AG20443 (cell line): ENCODE measurements around the gene CD84.
"Not testable (repeated sequence)": the region's sequence is repeated elsewhere in the genome, so short reads cannot be mapped to it uniquely, and the experiment has no call there.

Experiments
- DNase-seq: peaks from one replicate; pipeline ENCODE4 v3.0.0; 2012; ENCODE audit warnings: low spot score, mixed read lengths

The CD84 gene

DNA sequence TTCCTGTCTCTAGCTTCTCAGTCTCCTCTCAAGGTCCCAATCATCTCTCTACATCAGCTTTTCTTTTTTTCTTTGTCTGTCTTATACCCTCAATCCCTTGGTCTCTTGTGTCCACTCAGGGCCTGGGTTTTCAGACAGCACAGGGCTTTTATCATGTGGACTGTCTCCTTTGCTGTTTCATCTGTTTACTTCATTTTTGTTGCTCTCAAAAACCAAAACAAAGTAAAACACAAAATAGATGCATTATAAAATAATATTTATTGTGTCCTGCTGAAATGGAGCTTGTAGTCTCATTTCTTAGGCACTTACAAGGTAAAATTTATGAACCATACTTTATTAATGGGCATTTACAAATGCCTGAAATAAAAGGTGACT is 38.5 kb downstream of the CD84 start:
- no peak for DNase-seq

DNA sequence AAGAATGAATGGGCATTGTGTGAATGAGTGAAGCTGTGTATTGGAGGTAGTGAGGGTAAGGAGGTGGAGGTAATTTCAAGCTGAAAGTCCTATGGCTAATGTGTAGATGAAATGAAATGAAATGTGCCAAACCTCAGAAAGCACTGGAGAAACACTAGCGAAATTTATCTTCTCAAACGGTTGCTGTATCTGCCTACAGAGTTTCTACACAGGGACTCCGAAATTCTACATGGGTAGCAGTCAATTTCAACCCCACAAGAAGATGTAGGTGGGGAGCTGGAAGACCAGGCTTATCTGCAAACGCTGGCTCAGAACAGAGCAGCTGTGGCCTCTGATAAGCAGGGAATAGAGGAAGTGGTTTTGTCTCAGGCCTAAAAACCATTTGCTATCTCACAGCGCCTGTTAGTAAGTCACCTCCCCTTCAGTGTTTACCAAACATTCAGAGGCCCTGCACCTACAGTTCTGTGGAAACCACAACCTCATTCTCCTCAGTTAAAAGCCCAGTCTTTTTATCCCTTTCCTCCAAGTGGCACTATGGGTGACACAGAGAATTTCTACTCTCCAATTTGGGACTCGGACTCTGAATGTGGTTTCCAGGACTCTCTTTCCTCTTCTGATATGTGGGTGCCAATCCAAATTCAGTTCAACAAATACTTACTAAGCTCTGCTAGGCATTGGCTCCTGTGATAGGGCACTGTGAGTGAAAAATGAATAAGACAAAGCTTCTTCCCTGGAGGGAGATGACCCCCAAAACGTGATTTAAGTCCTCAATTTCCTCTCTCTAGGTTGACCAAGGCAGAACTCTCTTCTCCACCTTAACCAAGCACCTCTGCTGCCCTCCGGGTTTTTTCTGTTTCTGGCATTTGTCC is 39.1 kb downstream of the CD84 start:
- DNase-seq = no peak

DNA sequence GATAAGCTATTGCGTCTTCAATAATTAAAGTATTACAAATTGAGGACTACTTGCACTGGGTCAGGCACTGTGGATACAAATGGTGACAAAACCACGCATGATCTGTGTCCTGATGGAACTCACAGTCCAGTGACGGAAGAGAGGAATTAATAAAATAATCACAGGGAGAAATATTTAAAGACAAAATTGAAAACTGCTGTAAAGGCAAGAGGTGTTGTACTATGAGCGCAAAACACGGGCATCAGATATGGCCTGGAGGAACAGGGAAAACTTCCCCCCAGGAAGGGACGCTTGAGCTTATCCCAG is 39.7 kb downstream of the CD84 start:
- DNase-seq = no peak

DNA sequence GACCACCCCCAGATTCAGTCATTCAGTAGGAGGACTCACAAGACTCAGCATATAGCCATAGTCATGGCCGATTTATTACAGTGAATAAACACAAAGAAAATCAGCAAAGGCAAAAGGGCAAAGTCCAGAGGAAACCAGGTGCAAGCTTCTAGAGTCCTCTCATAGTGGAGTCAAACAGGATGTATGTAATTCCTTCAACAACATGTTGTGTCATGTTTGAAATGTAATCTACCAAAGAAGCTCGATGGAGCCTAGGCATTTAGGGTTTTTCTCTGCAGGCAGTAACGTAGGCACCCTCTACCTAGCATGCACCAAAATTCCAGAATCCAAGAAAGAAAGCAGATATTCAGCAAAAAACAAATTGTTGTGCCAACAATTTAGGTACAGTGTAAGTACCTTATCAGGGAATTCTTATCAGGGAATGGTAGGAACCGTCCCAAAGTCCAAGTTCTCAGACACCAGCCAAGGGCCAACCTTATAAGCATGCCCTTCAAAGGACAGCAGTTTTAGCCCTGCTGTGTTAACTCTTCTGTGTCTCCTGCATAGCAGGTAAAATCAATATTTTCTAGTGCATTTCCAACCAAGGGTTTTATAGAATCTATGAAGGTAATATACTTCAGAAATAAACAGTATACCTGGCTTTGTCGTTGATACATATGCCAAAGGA is 40.2 kb downstream of the CD84 start:
- DNase-seq = no peak

DNA sequence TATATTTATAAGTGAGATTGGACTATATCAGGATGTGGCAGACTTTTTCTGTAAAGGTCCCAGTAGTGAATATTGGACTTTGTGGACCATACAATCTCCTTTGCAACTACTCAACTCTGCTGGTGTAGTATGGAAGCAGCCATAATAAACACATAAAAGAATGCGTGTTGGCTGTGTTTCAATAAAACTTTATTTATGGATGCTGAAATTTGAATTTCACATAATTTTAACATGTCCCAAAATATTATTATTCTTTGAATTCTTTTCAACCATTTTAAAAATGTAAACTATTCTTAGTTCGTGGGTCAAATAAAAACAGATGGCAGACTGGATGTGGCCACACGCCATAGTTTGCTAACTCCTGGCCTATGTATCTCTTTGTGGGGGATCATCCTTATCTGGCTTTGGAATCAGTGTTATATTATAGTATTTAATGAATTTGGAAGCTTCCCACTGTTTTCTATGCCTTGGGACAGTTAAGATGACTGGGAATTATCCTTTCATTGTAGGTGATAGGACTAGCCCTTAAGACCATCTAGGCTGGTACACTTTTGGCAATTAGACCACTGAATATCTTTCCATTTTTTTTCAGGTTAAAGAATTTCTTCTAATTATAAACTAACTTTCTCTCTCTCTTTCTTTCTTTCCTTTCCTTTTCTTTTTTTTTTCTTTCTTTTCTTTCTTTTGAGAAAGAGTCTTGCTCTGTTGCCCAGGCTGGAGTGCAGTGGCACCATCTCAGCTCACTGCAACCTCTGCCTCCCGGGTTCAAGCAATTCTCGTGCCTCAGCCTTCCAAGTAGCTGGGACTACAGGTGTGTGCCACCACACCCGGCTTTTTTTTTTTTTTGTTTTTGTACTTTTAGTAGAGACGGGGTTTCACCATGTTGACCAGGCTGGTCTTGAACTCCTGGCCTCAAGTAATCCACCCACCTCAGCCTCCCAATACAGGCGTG is 41.3 kb downstream of the CD84 start:
- DNase-seq = no peak

DNA sequence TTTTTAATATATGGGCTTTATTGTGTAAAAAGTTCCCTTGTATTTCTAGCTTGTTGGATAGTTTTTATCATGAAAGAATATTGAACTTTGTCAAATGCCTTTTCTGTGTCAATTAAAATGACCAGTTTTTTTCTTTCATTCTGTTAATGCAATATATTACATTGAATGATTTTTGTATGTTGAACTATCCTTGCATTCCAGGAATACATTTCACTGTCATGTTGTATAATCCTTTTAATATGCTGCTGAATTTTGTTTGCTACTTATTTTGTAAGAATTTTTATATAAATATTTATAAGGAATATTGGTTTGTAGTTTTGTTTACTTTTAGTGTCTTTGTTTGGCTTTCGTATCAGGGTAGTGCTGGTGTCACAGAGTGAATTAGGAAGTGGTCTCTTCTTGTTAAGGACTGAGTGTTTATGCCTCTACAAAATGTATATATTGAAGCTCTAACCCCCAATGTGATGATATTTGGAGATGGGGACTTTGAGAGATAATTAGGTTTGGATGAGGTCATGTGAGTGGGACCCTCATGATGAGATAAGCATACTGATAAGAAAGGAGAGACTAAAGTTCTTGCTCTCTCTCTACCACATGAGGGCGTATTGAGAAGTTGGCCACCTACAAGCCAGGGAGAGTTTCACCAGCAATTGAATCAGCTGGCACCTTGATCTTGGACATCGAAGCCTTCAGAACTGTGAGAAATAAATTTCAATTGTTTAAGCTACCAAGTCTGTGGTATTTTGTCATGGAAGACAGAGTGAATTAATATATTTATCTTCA is 44.3 kb downstream of the CD84 start:
- DNase-seq = no peak

DNA sequence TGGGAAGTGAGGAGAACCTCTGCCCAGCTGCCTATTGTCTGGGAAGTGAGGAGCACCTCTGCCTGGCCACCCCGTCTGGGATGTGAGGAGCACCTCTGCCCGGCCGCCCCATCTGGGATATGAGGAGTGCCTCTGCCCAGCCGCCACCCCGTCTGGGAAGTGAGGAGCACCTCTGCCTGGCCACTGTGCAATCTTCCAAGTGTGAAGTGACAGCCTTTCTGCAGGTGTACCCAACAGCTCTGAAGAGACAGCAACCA is 46.8 kb downstream of the CD84 start:
- DNase-seq = not testable (repeated sequence)

DNA sequence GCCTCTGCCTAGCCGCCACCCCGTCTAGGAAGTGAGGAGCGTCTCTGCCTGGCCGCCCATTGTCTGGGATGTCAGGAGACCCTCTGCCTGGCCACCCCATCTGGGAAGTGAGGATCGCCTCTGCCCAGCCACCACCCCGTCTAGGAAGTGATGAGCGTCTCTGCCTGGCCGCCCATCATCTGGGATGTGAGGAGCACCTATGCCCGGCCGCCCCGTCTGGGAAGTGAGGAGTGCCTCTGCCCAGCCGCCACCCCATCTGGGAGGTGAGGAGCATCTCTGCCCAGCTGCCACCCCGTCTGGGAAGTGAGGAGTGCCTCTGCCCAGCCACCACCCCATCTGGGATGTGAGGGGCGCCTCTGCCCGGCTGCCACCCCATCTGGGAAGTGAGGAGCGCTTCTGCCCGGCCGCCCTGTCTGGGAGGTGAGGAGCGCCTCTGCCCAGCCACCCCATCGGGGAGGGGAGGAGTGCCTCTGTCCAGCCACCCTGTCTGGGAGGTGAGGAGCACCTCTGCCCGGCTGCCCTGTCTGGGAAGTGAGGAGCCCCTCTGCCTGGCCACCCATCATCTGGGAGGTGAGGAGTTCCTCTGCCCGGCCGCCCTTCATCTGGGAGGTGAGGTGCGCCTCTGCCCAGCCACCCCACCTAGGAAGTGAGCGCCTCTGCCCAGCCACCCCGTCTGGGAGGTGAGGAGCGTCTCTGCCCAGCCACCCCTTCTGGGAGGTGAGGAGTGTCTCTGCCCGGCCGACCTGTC is 47.3 kb downstream of the CD84 start:
- DNase-seq = not testable (repeated sequence)

DNA sequence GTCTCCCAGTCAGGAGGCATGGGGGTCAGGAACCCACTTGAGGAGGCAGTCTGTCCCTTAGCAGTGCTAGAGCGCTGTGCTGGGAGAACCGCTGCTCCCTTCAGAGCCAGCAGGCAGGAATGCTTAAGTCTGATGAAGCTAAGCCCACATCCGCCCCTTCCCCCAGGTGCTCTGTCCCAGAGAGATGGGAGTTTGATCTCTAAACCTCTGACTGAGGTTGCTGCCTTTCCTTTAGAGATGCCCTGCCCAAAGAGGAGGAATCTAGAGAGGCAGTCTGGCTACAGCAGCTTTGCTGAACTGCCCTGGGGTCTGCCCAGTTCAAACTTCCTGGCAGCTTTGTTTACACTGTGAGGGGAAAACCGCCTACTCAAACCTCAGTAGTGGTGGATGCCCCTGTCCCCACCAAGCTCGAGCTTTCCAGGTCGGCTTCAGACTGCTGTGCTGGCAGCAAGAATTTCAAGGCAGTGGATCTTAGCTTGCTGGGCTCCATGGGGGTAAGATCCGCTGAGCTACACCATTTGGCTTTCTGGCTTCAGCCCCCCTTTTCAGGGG is 49.8 kb downstream of the CD84 start:
- not testable (repeated sequence) for DNase-seq

DNA sequence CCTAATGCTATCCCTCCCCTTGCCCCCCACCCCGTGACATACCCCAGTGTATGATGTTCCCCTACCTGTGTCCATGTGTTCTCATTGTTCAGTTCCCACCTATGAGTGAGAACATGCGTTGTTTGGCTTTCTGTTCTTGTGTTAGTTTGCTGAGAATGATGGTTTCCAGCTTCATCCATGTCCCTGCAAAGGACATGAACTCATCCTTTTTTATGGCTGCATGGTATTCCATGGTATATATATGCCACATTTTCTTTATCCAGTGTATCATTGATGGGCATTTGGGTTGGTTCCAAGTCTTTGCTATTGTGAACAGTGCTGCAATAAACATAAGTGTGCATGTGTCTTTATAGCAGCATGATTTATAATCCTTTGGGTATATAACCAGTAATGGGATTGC is 55.5 kb downstream of the CD84 start:
- not testable (repeated sequence) for DNase-seq

DNA sequence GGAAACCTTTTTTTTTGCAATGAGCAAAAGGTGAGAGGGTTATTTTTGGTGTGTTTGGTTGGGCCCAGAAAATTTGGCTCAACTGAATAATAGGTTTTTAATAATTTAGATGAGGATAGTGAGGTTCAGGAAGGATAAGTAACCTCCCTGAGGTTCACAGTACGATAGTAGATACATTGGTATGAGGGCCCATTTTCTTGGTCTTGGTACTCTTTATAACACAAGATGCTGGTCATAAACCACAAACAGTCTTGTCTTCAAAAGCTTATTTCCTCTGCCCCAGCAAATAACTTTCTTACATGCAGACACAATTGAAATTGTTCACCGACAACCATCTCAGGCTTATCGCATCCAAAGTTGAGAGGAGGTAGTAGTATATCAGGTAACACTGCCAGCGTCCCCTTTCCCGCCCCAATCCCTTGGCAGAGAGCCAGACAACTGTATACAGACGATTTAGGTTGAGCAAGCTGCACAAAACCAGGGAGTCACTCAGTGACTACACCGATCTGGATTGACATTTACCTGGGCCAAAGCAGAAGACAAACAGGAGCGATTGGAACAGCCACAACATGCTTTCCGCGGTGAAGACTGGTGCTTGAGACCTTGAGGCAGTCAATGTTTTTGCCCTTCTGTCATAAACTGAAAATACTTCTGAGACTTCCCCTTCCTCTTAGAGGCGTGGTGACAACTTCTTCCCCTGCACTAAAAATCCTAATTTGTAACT is 56.5 kb downstream of the CD84 start, which contains the start of gene SLAMF6:
SLAMF6 (minus strand) TSS at position 634 of the 724 bp plus-strand sequence; CDS start at position 571, 63 bp downstream.
- DNase-seq = no peak

DNA sequence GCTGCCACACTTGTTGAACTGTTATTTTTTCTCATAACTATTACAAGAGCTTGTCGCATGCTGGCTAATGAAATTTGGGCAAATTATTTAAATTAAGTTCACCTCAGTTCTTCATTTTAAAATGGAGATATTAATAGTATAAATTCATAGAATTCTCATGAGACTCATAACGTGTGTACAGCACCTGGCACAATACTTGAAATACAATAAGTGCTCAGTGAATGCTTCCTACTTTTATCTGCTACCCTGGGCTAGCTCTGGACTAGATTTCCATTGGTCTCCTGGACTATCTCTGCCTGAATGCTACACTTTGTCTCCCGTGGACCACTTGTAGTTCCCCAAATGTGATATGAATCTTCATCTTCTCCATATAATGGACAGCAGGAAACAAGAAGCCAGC is 57.2 kb downstream of the CD84 start:
- DNase-seq = no peak

DNA sequence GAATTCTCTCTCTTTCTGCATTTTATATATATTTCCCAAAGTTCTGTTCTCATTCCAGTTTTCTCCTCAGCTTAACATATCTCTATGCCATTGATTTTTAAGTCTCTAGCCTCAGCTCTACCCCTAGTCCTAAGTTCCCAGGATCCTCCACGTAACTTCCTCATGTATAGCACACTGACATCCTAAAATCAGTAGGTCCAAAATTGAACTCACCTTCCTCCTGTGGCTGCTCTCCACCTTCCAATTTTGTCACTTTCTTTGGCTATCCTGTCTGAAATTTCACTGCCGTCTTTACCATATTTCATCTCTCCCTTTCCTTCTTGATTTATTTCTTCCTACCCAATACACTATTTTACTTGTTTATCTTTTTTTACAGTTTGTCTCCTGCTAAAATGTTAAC is 57.7 kb downstream of the CD84 start:
- no peak for DNase-seq

DNA sequence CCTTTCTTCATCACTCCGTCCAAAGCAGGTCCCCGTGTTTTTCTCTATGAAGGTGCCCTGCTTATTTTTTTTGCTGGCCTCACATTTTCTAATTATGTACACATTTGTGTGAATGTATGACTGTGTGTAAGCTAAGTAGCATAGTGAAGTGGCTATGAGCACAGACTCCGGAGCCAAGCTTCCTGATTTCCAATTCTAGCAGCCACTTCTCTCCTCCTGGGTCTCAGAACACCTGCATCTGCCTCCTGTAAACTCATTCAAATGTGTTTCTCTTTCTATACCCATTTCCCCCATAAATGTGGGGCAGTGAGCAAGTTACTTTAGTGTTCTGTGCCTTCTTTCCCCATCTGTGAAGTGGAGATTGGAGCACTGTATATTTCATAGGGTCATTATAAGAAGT is 58.3 kb downstream of the CD84 start:
- DNase-seq = no peak

DNA sequence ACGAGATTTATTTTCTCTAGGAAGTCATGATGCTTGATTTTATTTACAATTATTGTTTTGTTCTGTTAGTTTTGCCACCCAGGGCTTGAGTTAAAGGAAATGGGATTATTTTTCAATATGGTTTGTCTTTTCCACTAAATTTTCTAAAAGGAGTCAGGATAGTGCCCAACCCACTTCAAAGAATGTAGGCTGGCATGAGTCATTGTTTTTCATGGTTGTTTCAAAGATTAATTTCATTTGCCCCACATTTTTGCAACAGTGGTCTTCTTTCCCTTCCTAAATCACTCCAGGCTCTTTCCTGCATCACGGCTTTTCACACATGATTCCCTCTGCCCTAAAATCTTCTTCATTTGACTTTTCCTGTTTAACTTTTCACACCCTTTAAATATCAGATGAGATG is 58.7 kb downstream of the CD84 start:
- DNase-seq = no peak

DNA sequence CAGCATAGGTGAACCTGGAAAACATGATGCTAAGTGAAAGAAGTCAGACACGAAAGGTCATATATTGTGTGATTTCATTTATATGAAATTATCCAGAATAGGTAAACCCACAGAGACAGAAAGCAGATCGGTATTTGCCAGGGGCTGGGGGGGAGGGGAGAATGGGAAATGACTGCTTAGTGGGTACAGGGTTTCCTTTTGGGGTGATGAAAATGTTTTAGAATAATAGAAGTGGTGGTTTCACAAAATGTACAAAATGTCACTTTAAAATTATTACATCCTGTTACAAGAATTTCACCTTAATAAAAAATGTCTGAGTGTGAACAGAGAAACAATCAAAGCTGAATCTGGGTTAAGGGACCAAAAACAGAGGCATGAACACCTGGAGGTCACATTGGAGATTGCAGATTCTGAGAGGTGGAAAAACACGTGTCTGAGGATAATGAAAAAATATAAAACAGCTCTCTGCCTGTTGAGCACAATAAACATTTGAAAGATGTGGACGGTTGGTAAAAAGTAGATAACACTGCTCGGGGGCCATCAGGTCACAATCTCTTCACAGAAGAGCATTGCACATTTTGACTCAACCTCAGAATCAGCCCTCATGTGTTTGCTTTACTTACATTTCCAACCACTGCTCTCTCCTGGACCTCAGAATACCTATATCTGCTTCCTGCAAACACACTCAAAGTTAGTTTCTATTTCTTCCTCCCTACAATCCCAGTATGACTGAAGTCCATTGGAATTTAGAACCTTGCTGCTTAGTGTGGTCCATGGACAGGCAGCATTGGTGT is 59.5 kb downstream of the CD84 start:
- DNase-seq = no peak

DNA sequence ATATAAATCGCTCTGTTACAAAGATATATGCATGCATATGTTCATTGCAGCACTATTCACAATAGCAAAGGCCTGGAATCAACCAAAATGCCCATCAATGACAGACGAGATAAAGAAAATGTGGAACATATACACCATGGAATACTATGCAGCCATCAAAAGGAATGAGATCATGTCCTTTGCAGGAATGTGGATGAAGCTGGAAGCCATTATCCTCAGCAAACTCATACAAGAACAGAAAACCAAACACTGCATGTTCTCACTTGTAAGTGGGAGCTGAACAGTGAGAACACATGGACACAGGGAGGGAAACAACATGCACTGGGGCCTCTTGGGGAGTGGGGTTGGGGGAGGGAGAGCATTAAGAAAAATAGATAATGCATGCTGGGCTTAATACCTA is 61.8 kb downstream of the CD84 start:
- not testable (repeated sequence) for DNase-seq

DNA sequence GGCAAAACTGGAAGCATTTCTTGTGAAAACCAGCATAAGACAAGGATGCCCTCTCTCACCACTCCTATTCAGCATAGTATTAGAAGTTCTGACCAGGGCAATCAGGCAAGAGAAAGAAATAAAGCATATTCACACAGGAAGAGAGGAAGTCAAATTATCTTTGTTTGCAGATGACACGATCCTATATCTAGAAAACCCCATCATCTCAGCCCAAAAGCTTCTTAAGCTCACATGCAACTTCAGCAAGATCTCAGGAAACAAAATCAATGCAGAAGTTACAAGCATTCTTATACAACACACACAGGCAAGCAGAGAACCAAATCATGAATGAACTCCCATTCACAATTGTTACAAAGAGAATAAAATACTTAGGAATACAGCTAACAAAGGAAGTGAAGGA is 63.4 kb downstream of the CD84 start:
- DNase-seq = not testable (repeated sequence)

DNA sequence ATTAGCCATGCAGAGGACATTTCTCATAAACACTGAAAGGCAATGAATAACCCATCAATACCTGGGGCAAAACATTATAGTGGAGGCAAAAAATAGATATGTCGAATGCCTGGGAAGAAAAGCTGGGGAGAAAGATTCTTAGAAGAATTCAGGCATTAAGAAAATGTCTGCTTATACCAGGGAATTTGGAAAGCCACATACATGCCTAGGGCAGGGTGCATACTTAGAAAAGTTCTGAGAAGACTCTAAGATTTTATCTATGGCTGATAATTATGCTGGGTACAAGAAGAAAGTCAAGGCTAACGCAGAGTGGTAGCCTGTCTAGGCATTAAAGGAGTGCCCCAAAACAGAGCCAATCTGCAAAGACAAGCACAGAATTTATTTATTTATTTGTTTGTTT is 74.6 kb downstream of the CD84 start:
- DNase-seq = no peak
